HG02885 (cell line): ENCODE data around the gene SNX9.
"Not testable (repeated sequence)": the region's sequence is repeated elsewhere in the genome, so short reads cannot be mapped to it uniquely, and the experiment has no call there.

Experiments used
- ATAC-seq: cut with Tn5 transposase; IDR thresholded peaks from one replicate; pipeline ENCODE4 v1.9.1; 2021; ENCODE audit warnings: mild to moderate bottlenecking; ENCODE audit not compliant: unreplicated experiment, poor library complexity

The SNX9 gene

DNA sequence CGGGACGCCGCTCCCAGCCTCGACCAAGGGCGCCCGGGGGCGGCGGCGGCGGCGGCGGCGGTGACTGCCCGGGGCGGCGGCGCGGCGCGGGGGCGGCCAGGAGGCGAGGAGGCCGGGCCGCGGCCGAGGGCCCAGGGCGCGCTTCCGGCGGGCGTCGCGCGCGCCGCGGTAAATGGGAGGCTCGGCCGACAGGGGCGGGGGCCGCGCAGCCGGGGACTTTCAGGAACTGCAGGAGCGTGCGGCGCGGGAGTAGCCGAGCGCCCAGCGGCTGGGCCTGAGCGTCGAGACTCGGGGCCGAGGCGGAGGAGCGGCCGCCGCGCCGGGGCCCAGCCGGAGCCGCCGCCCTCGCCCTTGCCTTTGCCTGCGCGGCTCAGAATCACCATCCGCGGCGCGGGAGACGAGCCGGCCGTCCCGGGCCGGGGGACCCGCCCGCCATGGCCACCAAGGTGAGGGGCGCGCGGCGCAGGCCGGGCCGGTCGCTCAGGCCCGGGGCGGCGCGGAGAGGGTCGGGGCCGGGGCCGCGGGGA lies at the start of gene SNX9:
Gene SNX9 (plus strand): TSS at position 246 of the 527 bp plus-strand sequence. CDS start 189 bp downstream, at position 435.
- ATAC-seq = peak; percentile 79

DNA sequence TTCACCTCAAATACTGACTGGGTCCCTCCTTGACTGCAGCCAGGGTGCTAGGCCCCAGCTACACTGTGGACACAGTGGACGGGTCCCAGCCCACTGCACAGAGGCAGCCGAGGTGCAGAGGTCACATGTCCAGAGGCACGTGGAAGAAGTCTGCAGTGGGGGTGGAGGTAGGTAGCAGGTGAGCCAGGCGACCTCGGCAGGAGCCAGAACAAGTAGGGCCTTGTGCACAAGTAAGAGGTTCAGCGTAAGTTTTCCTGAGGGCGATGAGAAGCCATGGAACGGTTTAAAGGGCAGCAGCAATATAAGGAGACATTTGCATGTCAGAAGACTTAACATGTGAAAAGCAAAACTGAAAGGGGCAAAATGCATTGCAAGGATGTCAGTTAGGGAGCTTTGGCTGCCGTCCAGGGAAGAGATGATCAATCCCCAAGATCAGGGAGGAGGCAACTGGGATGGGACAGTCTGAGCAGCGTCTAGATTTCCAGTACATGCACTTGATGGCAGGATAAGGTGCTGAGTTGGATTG lies 49.7 kb upstream of the SNX9 start:
- no peak for ATAC-seq

DNA sequence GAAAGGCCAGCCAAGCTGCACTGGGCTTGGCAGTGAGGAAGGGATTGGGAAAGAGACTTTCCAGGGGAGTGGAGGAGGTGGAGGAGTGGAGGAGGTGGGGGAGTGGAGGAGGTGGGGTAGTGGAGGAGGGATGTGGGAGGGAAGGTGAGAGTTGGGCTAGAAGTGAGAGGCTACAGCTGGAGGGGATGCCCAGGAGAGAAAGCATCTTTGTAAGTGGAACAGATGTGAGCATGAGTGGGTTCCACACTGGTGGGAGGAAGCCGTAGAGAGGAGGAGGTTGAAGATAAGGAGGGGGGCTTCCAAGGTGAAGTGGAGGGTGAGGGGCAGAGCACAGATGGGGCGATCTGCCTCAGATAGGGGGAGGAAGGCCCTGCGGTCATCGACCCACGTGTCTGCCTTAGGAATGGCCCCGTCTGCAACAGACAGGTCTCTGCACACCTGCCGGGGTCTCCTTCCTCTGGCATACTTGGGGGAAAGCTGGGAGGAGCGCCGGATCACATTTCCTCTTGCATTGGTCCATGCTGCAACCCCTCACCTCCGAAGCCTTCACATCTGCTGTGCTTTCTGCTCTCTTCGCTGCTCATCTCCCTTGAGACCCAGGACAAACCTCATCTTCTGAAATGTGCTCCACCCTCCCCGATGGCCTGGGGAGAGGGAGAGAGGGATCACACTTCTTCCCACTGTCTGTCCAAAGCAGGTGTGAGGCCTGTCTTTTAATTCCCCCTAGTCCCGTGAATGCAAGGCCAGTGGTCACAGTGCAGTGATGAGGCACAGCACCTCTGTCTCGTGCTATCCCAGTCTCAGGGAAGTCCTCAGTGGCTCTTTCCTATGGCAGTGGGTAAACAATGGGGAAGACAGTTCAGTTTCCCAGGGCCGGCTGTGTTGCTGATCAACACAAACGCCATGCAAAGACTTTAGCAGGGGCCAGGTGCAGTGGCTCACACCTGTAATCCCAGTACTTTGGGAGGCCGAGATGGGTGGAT lies 48.6 kb upstream of the SNX9 start:
- no peak for ATAC-seq

DNA sequence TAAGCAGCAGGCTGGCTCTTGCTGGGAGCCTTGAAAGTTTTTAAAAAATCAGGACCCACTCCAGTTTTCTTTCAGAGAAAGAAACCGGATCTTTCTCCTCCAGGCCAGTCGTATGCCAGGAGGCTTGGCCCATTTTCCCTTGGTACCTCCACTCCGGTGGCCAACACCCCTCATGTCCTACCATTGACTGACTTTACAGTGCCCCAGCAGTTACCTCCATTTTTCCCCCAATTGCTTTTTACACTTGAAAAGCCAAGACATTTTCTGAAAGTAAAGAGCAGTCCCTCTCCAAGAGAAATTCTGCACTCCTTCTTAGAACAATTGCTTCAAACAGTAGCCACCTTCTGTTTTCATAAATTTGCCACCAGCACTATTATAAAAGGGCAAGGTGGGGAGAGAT lies 47.7 kb upstream of the SNX9 start:
- ATAC-seq = no peak

DNA sequence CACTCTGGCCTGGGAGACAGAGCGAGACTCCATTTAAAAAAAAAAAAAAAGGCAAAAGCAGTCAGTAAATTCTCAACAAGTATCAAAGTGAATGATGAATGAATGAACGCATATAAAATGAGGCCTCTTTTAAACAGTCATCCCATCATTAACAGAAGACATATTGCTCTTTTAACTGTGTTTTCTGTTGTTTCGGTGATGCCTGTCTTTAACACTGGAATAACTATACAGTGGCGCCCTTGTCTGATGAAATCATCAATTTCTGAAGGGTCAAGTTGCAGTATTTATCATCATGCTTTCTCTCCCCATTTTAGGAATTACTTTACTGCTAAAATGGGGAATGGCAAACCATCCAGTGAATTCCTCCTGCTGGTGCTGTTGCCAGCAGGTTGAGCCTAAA lies 45.7 kb upstream of the SNX9 start:
- ATAC-seq = no peak

DNA sequence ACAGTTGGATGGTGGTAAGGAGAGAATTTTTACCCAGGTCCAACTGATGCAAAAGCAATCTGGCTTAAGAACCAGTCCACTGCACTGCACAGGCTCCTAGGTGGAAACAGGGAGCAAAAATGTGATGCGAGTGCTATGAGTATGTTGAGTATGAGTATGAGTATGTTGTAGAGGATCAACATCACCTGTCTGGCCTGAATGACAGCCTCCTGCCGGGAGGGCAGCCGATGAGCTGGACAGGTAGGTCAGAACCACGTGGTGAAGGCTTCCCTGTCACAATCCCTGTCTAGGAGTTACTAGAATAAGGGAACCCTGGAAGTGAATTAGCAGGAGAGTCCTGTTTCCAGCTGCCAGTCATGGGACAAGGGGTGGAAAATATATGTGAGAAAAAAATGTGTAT lies 44.3 kb upstream of the SNX9 start:
- ATAC-seq = no peak

DNA sequence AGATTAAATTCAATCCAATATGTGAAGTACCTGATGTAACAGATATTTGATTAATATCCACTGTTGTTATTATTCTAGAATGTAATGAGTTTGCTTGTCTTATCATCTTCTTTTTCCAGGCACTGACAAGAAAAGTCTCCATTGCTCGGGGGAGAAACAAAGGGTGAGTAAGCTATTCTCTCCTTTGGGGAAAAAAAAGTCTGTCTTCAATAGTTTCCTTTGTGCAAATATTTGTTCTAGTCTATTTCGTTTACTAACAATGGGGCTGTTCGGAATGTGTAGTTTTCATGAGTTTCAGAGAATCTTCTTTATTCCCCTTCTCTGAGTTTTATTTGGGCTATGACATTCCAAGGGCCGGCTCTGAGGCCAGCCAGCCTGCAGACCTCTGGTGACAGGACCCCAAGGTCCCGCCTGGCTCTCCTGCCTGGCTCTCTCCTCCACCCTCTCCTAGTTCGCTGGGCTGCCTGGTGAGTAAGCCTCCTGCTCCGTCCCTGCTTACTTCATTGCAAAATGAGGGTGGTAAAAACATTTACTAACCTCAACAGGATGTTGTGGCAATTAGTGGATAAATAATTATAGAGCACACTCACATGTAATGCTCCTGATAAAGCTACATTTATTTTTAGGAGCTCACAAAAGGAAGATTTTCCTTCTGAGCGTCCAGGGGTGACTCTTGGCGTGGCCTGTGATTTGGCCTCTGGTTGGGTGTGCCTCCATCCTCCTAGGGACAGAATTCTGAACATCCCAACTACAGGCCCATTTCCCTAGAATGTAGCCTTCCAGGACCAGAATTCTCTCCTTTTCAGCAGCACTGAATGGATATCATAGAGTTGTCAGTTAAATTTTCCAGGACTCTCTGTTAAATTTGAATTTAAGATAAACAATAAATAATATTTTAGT lies 43.1 kb upstream of the SNX9 start:
- ATAC-seq = no peak

DNA sequence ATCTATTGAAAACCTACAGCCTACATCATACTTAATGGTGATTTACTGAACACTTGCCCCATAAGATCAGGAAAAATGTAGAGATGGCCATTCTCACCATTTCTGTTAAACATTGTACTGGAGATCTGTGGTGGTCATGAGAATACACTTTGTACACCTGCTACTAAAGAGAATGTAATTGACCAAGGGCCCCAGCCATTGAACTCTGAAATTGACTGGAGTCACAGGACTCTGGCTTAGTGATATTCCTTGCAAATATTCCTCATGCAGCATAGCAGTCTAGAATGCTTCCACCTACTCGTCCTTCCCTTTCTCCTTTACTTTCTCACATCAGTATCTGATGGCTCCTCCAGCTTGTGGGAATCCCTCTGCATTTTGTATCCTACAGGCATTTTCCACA lies 37.4 kb upstream of the SNX9 start:
- ATAC-seq = no peak

DNA sequence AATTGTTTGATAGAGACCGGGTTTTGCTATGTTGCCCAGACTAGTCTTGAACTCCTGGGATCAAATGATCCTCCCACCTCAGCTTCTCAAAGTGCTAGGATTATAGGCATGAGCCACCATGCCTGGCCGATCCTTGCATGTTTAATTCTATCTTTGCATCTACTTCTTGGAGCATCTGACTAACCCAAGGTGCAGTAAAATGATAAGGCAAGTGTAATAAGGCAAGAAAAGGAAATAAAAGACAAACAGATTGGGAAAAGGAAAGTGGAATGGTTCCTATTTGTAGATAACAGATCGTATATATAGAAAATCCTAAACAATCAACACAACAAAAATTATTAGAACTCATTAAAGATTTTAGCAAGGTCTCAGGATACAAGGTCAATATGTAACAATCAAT lies 36.8 kb upstream of the SNX9 start:
- ATAC-seq = no peak

DNA sequence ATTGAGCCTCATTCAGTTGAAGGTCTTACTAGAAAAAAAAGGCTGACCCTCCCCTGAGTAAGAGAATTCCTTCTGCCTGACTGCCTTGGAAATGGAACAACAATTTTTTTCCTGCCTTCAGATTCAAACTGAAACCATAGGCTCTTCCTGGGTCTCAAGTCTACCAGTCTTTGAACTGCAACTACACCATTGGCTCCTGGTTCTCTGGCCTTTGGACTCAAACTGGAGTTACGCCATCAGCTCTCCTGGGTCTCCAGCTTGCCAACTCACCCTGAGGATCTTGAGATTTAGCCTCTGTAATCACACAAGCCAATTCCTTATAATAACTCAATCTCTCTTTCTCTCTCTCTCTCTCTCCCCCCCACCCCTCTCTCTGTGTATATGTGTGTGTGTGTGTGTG lies 36.0 kb upstream of the SNX9 start:
- ATAC-seq = no peak

DNA sequence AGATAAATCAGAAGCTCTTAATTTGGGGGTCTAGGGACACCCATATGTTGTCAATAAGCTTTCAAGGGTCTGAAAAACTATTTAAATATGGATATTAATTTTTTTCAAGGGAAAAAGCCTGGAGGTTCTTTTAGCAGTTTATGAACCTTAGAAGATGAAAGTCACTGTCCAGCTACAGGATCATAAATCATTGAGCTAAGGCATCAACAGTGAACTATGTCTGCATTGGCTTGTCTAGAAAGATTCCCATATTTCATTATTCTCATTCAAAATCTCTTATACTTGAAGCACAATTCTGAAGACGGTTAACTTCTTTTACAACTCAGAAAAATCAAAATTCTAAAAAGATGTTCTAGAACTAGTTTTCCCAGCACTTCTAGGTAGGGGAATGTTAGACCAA lies 34.9 kb upstream of the SNX9 start:
- ATAC-seq = no peak

DNA sequence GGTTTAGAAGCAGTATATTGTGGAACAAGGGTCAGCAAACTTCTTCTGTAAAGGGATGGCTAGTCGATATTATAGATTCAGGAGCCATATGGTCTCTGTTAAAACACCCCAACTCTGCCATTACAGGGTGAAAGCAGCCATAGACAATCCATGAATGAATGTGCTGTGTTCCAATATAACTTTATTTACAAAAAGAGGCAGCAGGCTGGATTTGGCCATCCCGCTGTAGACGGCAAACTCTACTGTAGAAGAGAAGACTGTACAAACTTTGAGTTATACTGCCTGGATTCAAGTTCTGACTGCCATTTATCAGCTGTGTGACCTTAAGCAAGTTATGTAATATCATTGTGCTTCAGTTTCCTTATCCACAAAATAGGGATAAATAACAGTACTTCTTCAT lies 33.7 kb upstream of the SNX9 start:
- ATAC-seq = no peak

DNA sequence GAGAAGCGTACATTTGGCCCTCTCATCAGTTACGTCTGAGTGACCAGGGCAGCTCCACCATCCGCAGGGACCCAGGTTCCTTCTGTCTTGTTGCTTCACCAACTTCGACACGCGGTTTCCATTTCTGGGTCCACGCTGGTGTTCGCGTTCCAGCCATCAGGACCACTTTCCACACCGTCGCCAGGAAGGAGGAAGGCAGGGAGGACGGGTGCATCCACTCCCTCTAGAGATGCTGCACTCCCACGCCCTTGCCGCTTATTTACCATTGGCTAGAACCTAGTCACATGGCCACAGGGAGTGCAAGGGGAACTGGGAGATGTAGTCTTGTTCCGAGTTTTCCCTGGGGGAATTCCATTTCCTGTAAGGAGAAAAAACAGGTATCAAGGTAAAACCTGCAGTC lies 33.2 kb upstream of the SNX9 start:
- no peak for ATAC-seq

DNA sequence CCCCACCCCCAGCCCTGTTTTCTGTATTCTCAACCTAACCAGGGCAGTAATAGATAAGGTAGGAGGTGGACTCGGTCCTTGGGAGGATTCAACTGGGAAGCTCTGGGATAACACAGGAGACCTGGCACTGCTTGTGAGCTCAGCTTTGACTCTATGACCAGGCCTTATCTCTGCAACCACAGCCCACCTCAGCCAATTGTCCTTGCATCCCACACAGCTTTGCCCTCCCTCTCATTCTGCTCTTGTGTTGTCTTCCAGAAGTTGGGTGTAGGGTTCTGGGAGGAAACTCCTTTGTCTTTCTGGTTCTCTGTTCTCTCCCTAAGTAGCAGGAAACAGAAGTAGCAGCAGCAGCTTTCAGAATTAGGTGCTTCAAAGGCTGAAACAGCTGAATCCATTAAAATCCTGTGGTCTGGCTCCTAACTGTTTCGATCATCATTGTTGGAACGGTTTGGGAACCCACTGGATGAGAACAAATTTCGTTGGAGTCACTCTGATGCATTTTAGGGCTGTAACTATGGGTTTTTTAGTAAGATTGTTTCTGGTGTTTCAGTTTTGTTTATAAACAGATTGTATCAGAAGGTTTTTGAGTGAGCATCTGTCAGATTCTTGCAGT lies 32.4 kb upstream of the SNX9 start:
- no peak for ATAC-seq

DNA sequence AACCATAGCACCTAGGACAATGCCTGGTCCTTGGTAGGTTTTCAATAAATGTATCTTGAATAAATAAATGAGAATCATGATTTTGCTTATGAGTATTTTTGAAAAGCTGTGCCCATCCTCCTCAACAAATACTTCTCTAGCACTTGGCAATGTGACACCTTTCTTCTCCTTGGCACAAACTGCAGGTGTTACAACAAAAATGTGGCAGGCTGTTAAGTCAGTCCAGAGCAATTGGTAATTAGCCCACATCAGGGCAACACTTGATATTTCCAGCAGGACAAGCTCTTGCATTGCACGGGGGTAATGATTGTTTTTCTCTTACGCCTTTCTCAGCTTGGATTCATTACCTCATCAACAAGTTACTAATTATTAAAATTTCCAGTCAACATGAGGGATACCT lies 31.6 kb upstream of the SNX9 start:
- ATAC-seq = no peak

DNA sequence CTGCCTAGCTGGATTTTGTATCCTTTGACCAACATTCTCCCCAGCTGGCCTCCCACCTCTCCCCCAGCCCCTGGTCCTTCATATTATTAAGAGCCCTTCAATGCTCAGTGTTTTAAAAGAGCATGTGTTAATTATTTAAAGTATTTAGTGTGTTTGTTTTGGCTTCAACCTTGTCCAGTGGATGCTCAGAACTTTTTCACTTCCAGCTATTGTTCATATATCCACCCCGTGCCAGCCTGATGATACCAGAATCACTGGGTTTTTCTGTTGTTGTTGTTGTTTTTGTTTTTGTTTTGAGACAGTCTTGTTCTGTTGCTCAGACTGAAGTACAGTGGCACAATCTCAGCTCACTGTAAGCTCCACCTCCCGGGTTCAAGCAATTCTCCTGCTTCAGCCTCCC lies 30.4 kb upstream of the SNX9 start:
- ATAC-seq = no peak

DNA sequence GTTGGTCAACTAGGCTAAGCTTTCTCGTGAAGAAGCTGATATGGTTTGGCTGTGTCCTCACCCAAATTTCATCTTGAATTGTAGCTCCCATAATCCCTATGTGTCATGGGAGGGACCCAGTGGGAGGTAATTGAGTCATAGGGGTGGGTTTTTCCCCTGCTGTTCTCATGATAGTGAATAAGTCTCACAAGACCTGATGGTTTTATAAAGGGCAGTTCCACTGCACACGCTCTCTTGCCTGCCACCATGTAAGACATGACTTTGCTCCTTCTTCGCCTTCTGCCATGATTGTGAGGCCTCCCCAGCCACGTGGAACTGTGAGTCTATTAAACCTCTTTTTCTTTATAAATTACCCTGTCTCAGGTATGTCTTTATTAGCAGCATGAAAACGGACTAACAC lies 29.0 kb upstream of the SNX9 start:
- not testable (repeated sequence) for ATAC-seq

DNA sequence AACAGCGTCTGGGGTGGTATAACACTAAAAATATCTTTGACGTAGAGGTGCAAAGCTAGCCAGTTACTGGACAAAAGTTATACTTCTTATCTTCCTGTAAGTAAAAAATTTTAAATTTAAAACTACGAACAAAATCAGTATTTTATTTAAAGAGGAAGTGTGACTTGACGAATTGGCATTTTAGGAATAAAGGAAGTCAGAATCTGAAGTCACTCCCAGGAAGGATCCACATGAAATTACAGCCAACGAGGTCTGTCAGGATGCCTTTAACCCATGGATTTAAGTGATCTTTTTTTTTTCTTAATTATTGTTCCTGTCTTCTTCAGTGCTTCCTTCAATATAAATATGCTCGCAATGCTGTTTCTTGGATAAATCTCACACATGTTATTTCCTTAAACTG lies 27.2 kb upstream of the SNX9 start:
- no peak for ATAC-seq

DNA sequence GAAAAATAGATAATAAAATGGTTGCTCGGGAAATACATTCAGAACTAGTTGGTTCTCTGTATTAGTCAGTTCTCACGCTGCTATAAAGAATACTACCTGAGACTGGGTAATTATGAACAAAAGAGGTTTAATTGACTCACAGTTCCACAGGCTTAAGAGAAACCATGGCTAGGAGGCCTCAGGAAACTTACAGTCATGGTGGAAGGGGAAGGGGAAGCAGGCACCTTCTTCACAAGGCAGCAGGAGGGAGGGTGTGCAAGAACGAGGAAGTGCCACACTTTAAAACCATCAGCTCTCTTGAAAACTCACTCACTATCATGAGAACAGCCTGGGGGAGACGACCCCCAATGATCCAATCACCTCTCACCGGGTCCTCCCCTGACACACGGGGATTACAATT lies 24.2 kb upstream of the SNX9 start:
- ATAC-seq = no peak

DNA sequence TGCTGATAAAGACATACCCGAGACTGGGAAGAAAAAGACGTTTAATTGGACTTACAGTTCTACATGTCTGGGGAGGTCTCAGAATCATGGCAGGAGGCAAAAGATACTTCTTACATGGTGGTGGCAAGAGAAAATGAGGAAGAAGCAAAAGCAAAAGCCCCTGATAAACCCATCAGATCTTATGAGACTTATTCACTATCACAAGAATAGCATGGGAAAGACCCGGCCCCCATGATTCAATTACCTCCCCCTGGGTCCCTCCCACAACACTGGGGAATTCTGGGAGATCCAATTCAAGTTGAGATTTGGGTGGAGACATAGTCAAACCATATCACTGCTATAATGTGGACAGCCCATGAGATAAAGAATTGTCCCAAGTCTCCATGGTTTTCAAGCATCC lies 23.5 kb upstream of the SNX9 start:
- not testable (repeated sequence) for ATAC-seq
